ENCODE results near the gene PRDM16. TPM values are rescaled to one million over a fixed set of nuclear protein-coding genes. Genes with fewer than 3 reads are reported as not detected.

PRDM16 gene
- total RNA-seq, 1 donor from 2014 or later = 15.9 TPM

DNA sequence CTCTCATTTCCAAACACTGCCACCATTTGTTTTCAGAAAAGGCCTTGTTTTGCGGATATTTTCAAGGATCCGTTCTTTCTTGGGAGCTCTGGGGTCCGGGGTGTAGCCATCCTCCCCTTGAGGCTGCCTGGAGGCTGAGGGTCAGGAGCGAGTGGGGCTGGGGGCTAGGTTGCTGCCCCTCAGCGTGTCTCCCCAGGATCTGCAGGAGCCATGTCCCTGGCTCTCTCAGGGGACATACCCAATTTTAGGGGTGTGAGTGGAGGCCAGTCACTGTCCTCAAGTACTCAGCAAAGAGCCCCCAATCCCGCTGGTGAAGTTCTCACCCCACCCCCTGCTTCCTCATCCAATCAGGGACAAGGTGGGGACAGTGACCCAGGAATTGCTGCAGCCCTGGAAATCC, 15.0 kb upstream of the PRDM16 start:
- no peak for DNase-seq (ENCODE audit: low spot score)

DNA sequence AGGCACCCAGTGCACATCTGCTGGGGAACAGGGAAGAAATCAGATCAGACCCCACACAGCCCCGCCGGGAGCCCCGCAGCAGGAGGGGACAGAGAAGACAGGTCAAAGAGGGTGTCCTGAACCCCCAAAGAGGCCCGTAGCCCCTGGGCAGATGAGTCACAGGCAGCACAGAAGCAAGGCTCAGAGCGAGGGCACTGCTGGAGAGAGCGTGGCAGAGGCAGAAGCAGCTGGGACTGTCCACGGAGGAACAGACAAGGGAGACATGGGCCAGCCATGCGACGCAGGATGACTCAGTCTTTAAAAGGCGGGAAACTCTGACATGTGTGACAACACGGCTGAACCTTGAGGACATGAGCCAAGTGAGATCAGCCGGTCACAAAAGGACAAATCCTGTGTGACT, 14.5 kb upstream of the PRDM16 start:
- DNase-seq (ENCODE audit: low spot score) = no peak

GRCh38 chr1:3055051-3055450, 14.0 kb upstream of the PRDM16 start:
- no peak for DNase-seq (ENCODE audit: low spot score)

GRCh38 chr1:3056641-3057040, 12.4 kb upstream of the PRDM16 start:
- no peak for DNase-seq (ENCODE audit: low spot score)

DNA sequence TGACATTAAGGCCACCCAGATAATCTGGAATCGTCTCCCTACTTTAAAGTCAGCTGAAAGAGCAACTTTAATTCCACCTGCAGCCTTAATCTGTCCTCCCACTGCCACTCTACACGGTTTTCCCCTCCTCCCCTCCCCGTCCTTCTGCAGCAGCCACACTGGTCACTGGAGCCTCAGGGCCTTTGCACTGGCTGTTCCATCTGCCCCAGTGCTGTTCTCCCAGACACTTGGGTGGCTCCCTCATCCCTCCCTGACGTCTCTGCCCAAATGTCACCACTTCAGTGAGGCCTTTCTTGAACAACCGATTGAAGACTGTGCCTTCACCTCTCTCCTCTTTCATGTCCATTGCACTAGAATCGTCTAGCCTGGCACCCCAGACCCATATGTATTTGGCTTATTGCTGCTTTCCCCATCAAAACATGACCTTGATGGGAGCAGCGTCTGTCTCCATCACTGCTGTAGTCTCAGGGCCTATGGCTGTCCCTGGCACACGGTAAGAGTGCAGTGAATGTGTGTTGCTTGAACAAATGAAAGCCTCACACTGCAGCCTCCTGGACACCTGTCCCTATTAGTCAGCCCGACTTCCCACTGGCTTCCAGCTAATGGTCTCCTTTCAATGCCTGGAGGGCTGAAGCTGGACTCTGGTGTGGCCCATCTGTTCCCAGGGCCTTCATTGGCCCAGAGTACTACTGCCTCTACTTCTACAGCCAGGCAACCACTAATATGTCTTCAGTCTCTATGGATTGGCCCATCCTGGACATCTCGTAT, 10.6 kb upstream of the PRDM16 start:
- DNase-seq (ENCODE audit: low spot score) = no peak

DNA sequence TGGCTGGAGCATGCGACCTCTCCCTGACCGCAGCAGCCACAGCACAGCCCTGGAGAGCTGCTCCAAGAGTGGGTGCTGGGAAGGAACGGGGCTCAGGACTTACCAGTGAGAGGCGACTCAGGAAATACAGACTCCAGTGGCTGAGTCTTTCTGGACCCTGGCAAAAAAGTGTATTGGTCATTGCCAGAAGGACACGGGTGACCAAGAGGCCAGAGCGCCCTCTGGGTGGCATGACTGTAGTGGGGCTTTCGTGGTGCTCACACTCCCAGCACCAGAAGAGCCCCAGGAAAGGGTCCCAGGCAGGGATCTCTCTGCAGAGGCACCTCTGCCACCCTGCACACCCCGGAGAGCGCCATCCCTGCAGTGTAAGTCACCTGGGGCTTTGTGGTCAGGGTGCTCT, 8.9 kb upstream of the PRDM16 start:
- no peak for DNase-seq (ENCODE audit: low spot score)

DNA sequence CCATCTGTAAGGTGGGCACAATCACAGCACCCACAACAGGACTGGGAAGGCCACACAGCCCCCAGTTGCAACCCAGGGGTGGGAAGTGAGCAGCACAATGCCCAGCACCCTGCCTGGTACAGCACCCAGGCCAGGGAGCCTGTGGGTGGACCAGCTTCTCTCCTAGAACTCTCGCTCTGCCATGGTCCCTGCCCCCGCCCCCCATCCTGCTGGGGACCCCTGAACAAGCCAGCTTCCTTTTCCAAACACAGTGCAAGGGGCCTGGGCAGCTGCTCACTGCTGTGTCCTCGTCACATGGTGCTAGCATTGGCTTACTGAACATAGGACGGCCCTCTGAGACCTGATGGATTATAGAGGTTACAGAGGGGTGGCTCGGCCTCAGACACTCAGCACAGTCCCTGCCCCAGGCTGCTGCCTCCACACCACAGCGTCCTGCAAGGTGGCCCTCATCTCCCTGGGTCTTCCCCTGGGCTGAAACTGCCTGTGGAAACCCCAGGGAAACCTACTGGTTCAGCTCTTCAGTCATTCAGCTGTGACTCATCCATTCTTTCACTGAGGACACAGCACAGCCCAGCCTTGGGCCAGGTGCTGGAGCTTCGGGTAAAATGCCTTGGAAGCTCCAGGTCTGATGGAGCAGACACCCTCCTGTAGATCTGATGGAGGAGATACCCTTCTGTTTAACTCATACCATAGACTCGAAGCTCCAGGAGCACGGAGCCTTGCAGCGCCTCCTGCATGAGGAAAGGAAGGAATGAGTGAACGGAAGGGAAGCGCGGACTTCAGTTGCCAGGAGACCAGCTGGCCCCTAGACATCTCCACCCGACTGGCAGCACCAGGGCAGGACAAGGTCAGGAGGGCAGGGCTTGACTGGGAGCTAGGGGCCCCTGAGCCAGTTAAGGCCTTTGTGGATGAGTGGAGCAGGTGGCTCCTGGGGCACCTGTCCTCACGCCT, 8.1 kb upstream of the PRDM16 start:
- no peak for DNase-seq (ENCODE audit: low spot score)

GRCh38 chr1:3061566-3061965, 7.4 kb upstream of the PRDM16 start:
- DNase-seq (ENCODE audit: low spot score) = no peak

DNA sequence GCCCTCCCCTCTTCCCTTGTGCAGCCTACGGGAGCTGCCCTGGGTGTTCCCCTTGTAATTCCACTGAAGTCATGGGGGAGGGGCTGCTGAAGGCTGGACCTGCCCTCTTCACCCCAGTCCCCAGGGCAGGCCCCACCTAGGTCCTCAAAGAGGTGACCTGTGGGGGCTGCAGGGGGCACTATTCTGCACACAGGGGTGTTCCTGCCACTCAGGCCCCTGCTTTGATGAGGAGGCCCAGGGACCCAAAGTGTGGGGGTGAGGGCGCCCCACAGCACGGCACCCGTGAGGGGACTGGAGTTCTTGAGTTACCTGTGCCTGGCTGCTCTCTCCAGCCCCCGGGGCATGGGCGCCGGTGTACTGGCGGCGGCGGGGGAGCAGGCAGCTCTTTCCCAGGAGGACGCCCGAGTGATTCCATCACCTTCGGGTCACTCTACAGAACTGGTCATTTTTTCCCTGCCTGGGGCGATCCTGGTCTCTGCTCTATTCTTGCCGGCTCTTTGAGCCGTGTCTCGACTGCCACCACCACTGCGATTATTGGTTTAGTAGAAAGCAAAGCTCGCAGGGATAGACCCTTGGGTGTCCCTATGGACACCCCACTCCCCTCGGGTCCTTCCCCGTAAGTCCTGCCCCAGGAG, 6.9 kb upstream of the PRDM16 start:
- no peak for DNase-seq (ENCODE audit: low spot score)

DNA sequence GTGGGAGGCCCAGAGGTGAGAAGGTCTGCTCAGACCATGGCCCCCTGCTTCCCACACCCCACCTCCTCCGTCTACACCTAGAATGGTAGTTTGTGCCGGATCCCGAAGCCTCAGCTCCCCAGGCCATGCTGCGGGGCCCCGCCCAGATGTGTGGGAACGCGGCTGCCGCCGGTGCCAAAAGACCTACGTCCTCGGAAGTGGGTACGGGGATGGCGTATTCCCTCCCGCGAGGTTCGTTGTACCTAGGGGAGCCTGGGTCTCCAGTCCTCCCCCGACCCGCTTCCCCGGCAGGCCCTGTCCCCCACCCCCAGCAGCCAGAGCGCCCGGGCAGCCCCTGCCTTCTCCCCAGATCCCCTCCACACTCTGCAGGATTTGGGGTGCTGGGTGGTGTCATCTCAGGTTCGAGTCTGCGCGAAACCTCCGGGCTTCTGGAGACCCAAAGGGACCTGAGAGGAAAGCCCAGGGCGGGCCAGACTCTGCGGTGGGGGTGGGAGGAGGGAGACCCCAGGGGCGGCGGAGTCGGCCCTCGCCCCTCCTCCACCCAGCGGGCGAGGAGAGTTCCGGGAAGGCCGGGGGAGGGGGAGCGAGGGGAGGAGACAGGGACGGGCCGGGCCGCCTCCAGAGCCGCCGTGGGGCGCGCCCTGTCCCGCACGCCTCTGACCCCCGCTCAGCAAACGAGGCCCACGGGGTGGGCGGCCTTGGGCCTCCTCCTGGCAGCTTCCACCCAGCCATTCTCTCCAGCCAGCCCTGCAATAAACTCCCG, 6.2 kb upstream of the PRDM16 start:
- DNase-seq (ENCODE audit: low spot score) = no peak

- no peak for DNase-seq (ENCODE audit: low spot score)
Measured at GRCh38 chr1:3063379-3064295, 5.4 kb upstream of the PRDM16 start.

DNA sequence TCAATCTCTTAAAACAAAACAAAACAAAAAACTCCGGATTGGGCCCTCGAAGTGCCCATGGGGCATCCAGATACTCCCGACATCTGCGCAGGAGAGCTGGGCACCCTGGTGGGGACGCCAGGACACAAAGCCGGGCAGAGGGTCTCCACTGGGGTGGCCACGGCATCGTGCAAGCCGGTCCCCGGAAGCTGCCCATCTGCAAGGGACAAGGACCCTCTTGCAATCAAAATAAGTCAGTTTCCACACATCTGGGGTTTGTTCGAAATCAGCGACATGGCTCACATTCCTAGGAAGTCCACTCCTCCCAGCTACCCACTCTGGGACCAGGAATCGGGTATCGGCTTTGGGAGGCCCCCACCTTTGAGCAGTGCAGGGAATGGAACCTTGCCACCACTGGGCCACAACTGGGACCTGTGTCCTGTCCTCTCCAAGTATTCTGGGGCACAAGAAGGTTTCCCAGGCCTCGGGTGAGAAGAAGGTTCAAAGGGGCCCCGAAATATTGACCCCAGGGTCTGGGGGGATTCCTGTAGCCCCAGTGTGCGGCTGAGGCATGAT, 4.6 kb upstream of the PRDM16 start:
- no peak for DNase-seq (ENCODE audit: low spot score)

DNA sequence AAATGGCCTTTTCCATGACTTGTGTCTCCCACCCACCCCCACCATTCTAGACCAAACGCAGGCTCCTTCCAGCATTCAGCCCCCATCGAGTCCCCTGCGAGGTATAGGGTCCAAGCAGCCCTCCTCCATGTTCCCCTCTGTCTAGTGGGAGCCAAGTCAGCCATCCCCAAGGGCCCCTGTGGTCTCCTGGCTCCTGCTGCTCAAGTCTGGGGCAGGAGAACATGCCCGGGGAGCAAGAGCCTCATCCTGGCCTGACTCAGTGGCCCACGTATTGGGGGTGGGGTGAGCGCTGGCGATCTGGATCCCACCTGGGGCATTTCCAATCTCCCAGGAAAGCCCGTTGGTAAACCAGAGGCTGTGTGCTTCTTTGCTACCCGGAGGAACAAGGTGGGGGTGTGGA, 4.1 kb upstream of the PRDM16 start:
- DNase-seq (ENCODE audit: low spot score) = no peak

GRCh38 chr1:3065396-3065795, 3.6 kb upstream of the PRDM16 start:
- no peak for DNase-seq (ENCODE audit: low spot score)

DNA sequence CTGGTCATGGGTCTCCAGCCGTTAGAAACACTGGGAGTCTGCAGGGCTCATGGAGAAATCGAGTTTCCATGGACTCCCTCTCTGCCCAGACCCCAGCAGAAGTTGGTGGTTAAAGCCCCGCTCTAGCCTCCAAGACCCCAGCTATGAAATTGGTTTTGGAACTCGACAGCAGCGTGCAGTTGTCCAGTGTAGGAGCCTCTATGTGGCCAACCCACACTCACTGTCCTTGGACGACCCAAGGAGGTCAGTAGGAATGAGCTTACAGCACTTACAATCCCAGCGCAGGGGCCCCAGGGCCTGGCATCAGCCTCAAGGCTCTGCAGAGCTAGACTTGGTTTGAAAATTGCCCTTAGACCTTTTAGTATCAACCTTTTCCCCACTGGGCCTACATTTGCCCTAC, 3.2 kb upstream of the PRDM16 start:
- DNase-seq (ENCODE audit: low spot score) = no peak

DNA sequence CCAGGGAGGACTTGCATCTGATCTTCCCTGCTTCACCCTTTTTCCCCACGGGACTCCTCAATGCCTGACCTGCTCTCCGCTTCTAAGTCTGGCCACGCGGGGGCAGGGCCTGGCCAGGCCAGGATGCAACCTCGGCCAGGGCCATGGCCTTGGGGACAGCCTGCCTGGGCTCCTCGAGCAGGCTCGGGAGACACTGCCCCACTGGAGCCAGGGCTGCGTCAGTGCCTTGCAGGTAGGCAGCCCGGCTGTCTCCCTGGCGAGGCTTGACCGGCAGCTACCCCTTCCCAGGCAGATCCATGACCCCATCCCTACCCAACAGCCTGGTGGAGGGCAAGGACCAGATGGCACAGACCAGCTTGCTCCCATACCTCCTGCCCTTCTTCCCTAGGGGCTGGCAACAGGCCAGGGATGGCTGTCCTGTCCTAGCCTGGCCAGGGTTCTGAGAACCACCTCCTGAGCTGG, 2.7 kb upstream of the PRDM16 start:
- no peak for DNase-seq (ENCODE audit: low spot score)

- no peak for DNase-seq (ENCODE audit: low spot score)
Measured at GRCh38 chr1:3066826-3067225, 2.2 kb upstream of the PRDM16 start.

GRCh38 chr1:3067301-3067670, 1.7 kb upstream of the PRDM16 start:
- no peak for DNase-seq (ENCODE audit: low spot score)

- DNase-seq (ENCODE audit: low spot score) = no peak
Measured at GRCh38 chr1:3067671-3068563, 1.1 kb upstream of the PRDM16 start.
